ENCODE measurements around the gene PLXNC1.
"Not testable (repeated sequence)": the region's sequence is repeated elsewhere in the genome, so short reads cannot be mapped to it uniquely, and the experiment has no call there.

PLXNC1 gene

GRCh38 chr12:94308612-94309011 is 160.2 kb downstream of the PLXNC1 start:
- no peak for DNase-seq

- no peak for DNase-seq
These were observed 161.0 kb downstream of the PLXNC1 start for GRCh38 chr12:94309373-94309772.

- DNase-seq: no peak
These were observed 164.0 kb downstream of the PLXNC1 start for GRCh38 chr12:94312378-94312777.

GRCh38 chr12:94316600-94316999 is 168.2 kb downstream of the PLXNC1 start:
- DNase-seq: not testable (repeated sequence)

- no peak for DNase-seq
These were observed 169.8 kb downstream of the PLXNC1 start for GRCh38 chr12:94318181-94318580.

- DNase-seq: no peak
These were observed 171.7 kb downstream of the PLXNC1 start for GRCh38 chr12:94320109-94320508.

- DNase-seq: no peak
These were observed 174.0 kb downstream of the PLXNC1 start for GRCh38 chr12:94322346-94322745.

GRCh38 chr12:94326234-94326633 is 177.9 kb downstream of the PLXNC1 start:
- DNase-seq: no peak

GRCh38 chr12:94326727-94327126 is 178.3 kb downstream of the PLXNC1 start:
- DNase-seq: no peak

- no peak for DNase-seq
These were observed 179.4 kb downstream of the PLXNC1 start for GRCh38 chr12:94327809-94328208.

- no peak for DNase-seq
These were observed 181.0 kb downstream of the PLXNC1 start for GRCh38 chr12:94329366-94329765.

GRCh38 chr12:94333396-94333795 is 185.0 kb downstream of the PLXNC1 start:
- no peak for DNase-seq

- no peak for DNase-seq
These were observed 188.0 kb downstream of the PLXNC1 start for GRCh38 chr12:94336211-94336925.

GRCh38 chr12:94338006-94338794 is 189.8 kb downstream of the PLXNC1 start:
- no peak for DNase-seq

GRCh38 chr12:94340573-94340972 is 192.2 kb downstream of the PLXNC1 start:
- DNase-seq: no peak

- no peak for DNase-seq
These were observed 204.8 kb downstream of the PLXNC1 start for GRCh38 chr12:94353130-94353529.

Measured in NCI-H82 (cell line).